Choroid plexus epithelial cell (primary cell): ENCODE data around the gene BCL11B.

Experiments used
- DNase-seq: peaks from one replicate; pipeline ENCODE4 v3.0.0-alpha.2; 2010; ENCODE audit warnings: low read depth
- H3K4me3 ChIP-seq: 2 replicates; pipeline ENCODE4 v1.5.1; 2011; ENCODE audit warnings: low read depth, mild to moderate bottlenecking, control low read depth, low read length, moderate library complexity
- CTCF ChIP-seq: conservative IDR thresholded peaks from 2 replicates; pipeline ENCODE4 v1.5.1; 2011; ENCODE audit warnings: low read depth, mild to moderate bottlenecking, control low read depth, inconsistent platforms, low read length, moderate library complexity

BCL11B gene

GRCh38 chr14:99224116-99224910 is 47.7 kb downstream of the BCL11B start:
- DNase-seq = no peak

GRCh38 chr14:99221445-99221844 is 50.6 kb downstream of the BCL11B start:
- TF ChIP-seq CTCF = no peak
- no peak overlapping the region for H3K4me3 ChIP-seq
- DNase-seq = no peak

More at GRCh38 chr14:99224116-99224910, 47.7 kb downstream of the BCL11B start:
- no peak for TF ChIP-seq CTCF
- H3K4me3 ChIP-seq = no peak overlapping the region

GRCh38 chr14:99217066-99217955 is 54.7 kb downstream of the BCL11B start:
- DNase-seq = no peak
- H3K4me3 ChIP-seq = no peak overlapping the region
- TF ChIP-seq CTCF = no peak

DNA sequence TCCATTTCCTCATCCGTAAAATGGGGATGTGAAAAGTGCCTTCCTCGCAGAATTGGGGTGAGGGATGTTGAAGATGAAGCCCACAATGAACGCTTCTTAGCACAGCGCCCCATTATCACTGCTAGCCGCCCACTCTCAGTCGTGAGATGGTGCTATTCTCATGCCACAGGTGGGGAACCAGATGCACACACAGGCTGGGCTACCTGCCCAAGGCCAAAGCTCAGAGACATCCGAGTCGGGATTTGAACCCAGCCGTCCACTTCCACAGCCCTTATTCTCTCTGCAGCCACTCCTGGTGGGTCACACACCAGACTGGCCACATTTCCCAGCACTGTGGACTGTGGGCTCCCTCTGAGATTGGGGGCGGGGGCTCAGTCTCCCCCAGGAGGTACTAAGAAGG is 55.8 kb downstream of the BCL11B start:
- TF ChIP-seq CTCF = no peak
- no peak overlapping the region for H3K4me3 ChIP-seq
- no peak for DNase-seq

DNA sequence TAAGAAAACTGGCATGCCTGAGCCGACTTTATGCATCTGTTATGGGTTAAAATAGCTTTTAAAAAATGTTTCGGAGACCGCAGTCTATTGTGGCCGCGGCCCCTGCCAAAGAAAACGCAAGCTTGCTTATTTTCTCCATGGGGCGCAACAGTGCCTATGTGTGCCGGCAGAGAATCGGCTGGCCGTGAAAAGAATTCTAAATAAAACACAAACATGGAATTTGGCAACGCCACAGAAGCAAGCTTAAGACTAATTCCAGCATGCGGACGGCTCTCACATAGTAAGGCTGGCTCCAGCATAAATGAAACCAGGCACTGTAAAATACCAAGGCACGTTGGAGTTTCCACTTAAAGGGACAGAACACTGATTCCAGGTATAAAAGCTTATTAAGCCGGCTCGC is 56.7 kb downstream of the BCL11B start:
- DNase-seq = peak; percentile 69
- H3K4me3 ChIP-seq = no peak overlapping the region
- TF ChIP-seq CTCF = no peak

DNA sequence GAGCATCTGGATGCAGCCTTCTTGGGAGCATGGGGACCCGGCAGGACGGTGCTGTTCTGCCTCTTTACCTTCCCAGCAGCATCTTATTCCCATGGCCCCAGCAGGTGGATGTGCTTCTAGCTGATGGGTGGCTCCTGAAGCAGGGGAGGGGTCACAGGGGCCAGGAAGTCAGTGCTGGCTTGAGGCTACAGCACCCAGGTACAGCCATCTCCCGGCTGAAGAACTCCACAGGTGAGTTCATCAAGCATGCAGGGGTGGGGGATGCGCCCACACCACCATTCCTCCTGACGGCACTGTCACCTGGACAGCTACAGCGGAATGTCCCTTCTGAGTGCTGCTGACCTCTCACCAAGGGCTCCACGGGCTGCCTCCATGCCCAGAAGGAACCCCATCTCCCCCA is 57.3 kb downstream of the BCL11B start:
- H3K4me3 ChIP-seq = no peak overlapping the region
- TF ChIP-seq CTCF = no peak
- no peak for DNase-seq
